Measurements from ENCODE around the gene UNCX.
A peak's percentile ranks its signal among the peaks of the same experiment; 100 is the strongest.

UNCX gene

GRCh38 chr7:1218541-1219165 lies 14.0 kb upstream of the UNCX start:
- no peak for DNase-seq

GRCh38 chr7:1219498-1219897 lies 13.2 kb upstream of the UNCX start:
- no peak for DNase-seq

GRCh38 chr7:1220000-1220726 lies 12.5 kb upstream of the UNCX start:
- DNase-seq = no peak

- no peak for DNase-seq
Observed at GRCh38 chr7:1220977-1221745, 11.5 kb upstream of the UNCX start.

GRCh38 chr7:1223196-1223981 lies 9.3 kb upstream of the UNCX start:
- DNase-seq = no peak

GRCh38 chr7:1224086-1224716 lies 8.5 kb upstream of the UNCX start:
- no peak for DNase-seq

GRCh38 chr7:1225030-1225429 lies 7.6 kb upstream of the UNCX start:
- DNase-seq = no peak

GRCh38 chr7:1225441-1226185 lies 7.1 kb upstream of the UNCX start:
- no peak for DNase-seq

- DNase-seq = no peak
Observed at GRCh38 chr7:1226186-1226901, 6.3 kb upstream of the UNCX start.

- no peak for DNase-seq
Observed at GRCh38 chr7:1227071-1227804, 5.4 kb upstream of the UNCX start.

GRCh38 chr7:1227814-1228544 lies 4.7 kb upstream of the UNCX start:
- DNase-seq = no peak

- no peak for DNase-seq
Observed at GRCh38 chr7:1228545-1229201, 4.0 kb upstream of the UNCX start.

GRCh38 chr7:1229202-1229947 lies 3.3 kb upstream of the UNCX start:
- no peak for DNase-seq

- DNase-seq = peak; percentile 12
Observed at GRCh38 chr7:1229956-1230355, 2.7 kb upstream of the UNCX start.

GRCh38 chr7:1230411-1231213 lies 2.1 kb upstream of the UNCX start:
- DNase-seq = no peak

- no peak for DNase-seq
Observed at GRCh38 chr7:1231214-1232102, 1.2 kb upstream of the UNCX start.

GRCh38 chr7:1232103-1232466 lies 587 bp upstream of the UNCX start:
- no peak for DNase-seq
